A204.1 (cell line): ENCODE data around the gene GSX1.

Experiments used
- FAIRE-seq: peaks from 2 replicates; lab custom pipeline; 2012; peaks lifted over from hg19 to GRCh38; lab: Jason Lieb, UNC

Gene GSX1

GRCh38 chr13:27834095-27834494 is 41.8 kb downstream of the GSX1 start:
- no peak for FAIRE-seq

GRCh38 chr13:27835799-27836198 is 43.5 kb downstream of the GSX1 start:
- no peak for FAIRE-seq

- no peak for FAIRE-seq
Measured at GRCh38 chr13:27839809-27840467, 47.7 kb downstream of the GSX1 start.

- no peak for FAIRE-seq
Measured at GRCh38 chr13:27842571-27842970, 50.3 kb downstream of the GSX1 start.
